T-cell (primary cell): Measurements from ENCODE around the gene FPGS. TPM values are rescaled to one million over a fixed set of nuclear protein-coding genes. Genes with fewer than 3 reads are reported as not detected.
"Not testable (repeated sequence)": the region's sequence is repeated elsewhere in the genome, so short reads cannot be mapped to it uniquely, and the experiment has no call there.

Experiments used
- ATAC-seq, 4 experiments: fragments of 200-7000 bp in 3 of 4; fragments of 150-1000 bp in 1 of 4; cut with Tn5 transposase; replicated peaks in 1 of 4; 1 replicate in 3 of 4; 2 replicates in 1 of 4; pipeline ENCODE4 v1.10.0; 2021; ENCODE audit warnings: moderate library complexity in 3 of 4, mild to moderate bottlenecking in 2 of 4, moderate number of reproducible peaks in 1 of 4
- CTCF ChIA-PET, 2 donors: fragments of 300-600 bp; sonication (Branson Sonifier 250); formaldehyde crosslinking; loops; one replicate each; lab custom pipeline; 2022; ENCODE audit warnings: antibody characterized with exemption in 2 of 2; lab: Charles Lee
- POLR2A ChIA-PET, 2 donors: fragments of 300-600 bp; sonication (Branson Sonifier 250); formaldehyde crosslinking; loops; one replicate each; lab custom pipeline; 2022; ENCODE audit warnings: antibody characterized with exemption in 2 of 2; lab: Charles Lee
- DNase-seq, 35 experiments: peaks; one replicate each; pipeline versions ENCODE4 v3.0.0 to v3.0.0-alpha.2; 2013 to 2023
- H3K27ac ChIP-seq: one replicate; pipeline ENCODE4 v1.5.1; 2013; ENCODE audit warnings: low read length
- H3K27me3 ChIP-seq, 2 experiments: replicated peaks in 1 of 2; 1 replicate in 1 of 2; 2 replicates in 1 of 2; pipeline versions ENCODE4 v1.6.1 to v1.7.0; 2013; ENCODE audit warnings: low read length in 1 of 2, mixed read lengths in 1 of 2; ENCODE audit not compliant: control insufficient read depth in 2 of 2, insufficient read depth in 2 of 2; ENCODE audit errors: extremely low read depth in 1 of 2
- H3K36me3 ChIP-seq, 2 donors: 1 replicate in 1 of 2; 2 replicates in 1 of 2; pipeline versions ENCODE4 v1.6.1 to v1.7.0; 2013; ENCODE audit warnings: low read length in 1 of 2; ENCODE audit not compliant: control insufficient read depth in 2 of 2, insufficient read depth in 1 of 2; ENCODE audit errors: extremely low read depth in 1 of 2
- H3K4me1 ChIP-seq, 2 experiments: 1 replicate in 1 of 2; 2 replicates in 1 of 2; pipeline versions ENCODE4 v1.6.1 to v1.7.0; 2013; ENCODE audit warnings: low read length in 2 of 2, mixed read lengths in 1 of 2; ENCODE audit not compliant: insufficient read depth in 2 of 2, control insufficient read depth in 1 of 2; ENCODE audit errors: extremely low read depth in 1 of 2
- H3K4me3 ChIP-seq, 2 donors: 1 replicate in 1 of 2; 2 replicates in 1 of 2; pipeline versions ENCODE4 v1.5.1 to v1.7.0; 2013; ENCODE audit warnings: mild to moderate bottlenecking in 2 of 2, low read length in 1 of 2, moderate library complexity in 1 of 2; ENCODE audit not compliant: control insufficient read depth in 1 of 2; ENCODE audit errors: extremely low read depth in 1 of 2
- H3K9me3 ChIP-seq: 2 replicates; pipeline ENCODE4 v1.7.0; 2013
- H3K27ac Mint-ChIP-seq, 2 donors: one replicate each; pipeline ENCODE4 v1.8.0; 2020 to 2021; ENCODE audit warnings: mild to moderate bottlenecking in 2 of 2, mixed read lengths in 2 of 2
- H3K27me3 Mint-ChIP-seq, 2 donors: one replicate each; pipeline ENCODE4 v1.8.0; 2021 to 2022; ENCODE audit warnings: mixed read lengths in 2 of 2
- H3K36me3 Mint-ChIP-seq: one replicate; pipeline ENCODE4 v1.8.0; 2021; ENCODE audit warnings: mixed read lengths
- H3K4me1 Mint-ChIP-seq, 3 donors: one replicate each; pipeline ENCODE4 v1.8.0; 2020 to 2022; ENCODE audit warnings: mixed read lengths in 3 of 3, mild to moderate bottlenecking in 1 of 3
- H3K4me3 Mint-ChIP-seq, 3 donors: one replicate each; pipeline ENCODE4 v1.8.0; 2020 to 2022; ENCODE audit warnings: mild to moderate bottlenecking in 3 of 3, mixed read lengths in 3 of 3, moderate library complexity in 3 of 3
- H3K9me3 Mint-ChIP-seq, 3 donors: one replicate each; pipeline ENCODE4 v1.8.0; 2020 to 2022; ENCODE audit warnings: mixed read lengths in 3 of 3
- WGBS: methylation state at CpG from one replicate; pipeline ENCODE4 v1.1.5; 2013; ENCODE audit warnings: missing lambda C conversion rate; ENCODE audit not compliant: insufficient coverage; 5-methylcytosine and 5-hydroxymethylcytosine counted together
- total RNA-seq, 35 experiments: library from RNA in 6 of 35; stranded (reverse) in 6 of 35; fragments of 120-200 nt in 1 of 35; gene quantifications; one replicate each; pipeline versions ENCODE4 v1.2.1 to v1.2.4 and lab custom pipeline; 2013 to 2026

Gene FPGS
- total RNA-seq, 5 donors from 2014 or later (not counting 1 experiment from before 2014, with no cell fraction given), result 78.4 to 151 (median 139) TPM

GRCh38 chr9:127844821-127845359 is 42.2 kb downstream of the FPGS start:
- POLR2A ChIA-PET, result no interaction called here

GRCh38 chr9:127845619-127846018 is 42.9 kb downstream of the FPGS start:
- POLR2A ChIA-PET, result interaction anchor here in 1 of 2 donors (0.6 kb wide), 1 partner anchor 143 kb away, joined by 3 read pairs; no protein-coding TSS in a partner anchor
- H3K4me1 Mint-ChIP-seq, ATAC-seq, H3K9me3 ChIP-seq, H3K4me3 Mint-ChIP-seq, CTCF ChIA-PET, H3K27ac ChIP-seq, H3K27me3 ChIP-seq, H3K27ac Mint-ChIP-seq, H3K27me3 Mint-ChIP-seq, H3K4me3 ChIP-seq, H3K4me1 ChIP-seq, DNase-seq: not testable (repeated sequence)
- Mint-ChIP-seq H3K9me3 (peaks cover 12 to 16% (median 12%) of the 10 kb centered on the region in 3 donors), H3K36me3 (peaks cover 16% of the 10 kb centered on the region)
- peaks cover 4 to 11% of the 10 kb centered on the region in 2 donors for H3K36me3 ChIP-seq
- WGBS, result 100% methylated on average over 1 of the region's 4 CpGs

More at GRCh38 chr9:127844821-127845359, 42.2 kb downstream of the FPGS start:
- ATAC-seq (no peak), DNase-seq (no peak)
- no peak overlapping the region for H3K27ac ChIP-seq
- no peak overlapping the region for H3K4me3 Mint-ChIP-seq
- H3K4me1 Mint-ChIP-seq, result no peaks in the 10 kb centered on the region
- CTCF ChIA-PET, result interaction anchor here in 1 of 2 donors (0.6 kb wide), 1 partner anchor 325 kb away, joined by 8 read pairs; no protein-coding TSS in a partner anchor
- H3K9me3 ChIP-seq, result no peaks in the 10 kb centered on the region
- H3K9me3 Mint-ChIP-seq, result peaks cover 9 to 13% (median 12%) of the 10 kb centered on the region in 3 donors
- peaks cover 12% of the 10 kb centered on the region for H3K36me3 Mint-ChIP-seq
- H3K27me3 Mint-ChIP-seq, result no peaks in the 10 kb centered on the region
- H3K4me3 ChIP-seq, result no peak overlapping the region
- no peaks in the 10 kb centered on the region for H3K4me1 ChIP-seq
- peaks cover 4 to 11% of the 10 kb centered on the region in 2 donors for H3K36me3 ChIP-seq
- H3K27ac Mint-ChIP-seq, result no peak overlapping the region
- 98% methylated on average over 9 of the region's 16 CpGs for WGBS
- H3K27me3 ChIP-seq, result no peaks in the 10 kb centered on the region

GRCh38 chr9:127846443-127847177 is 43.9 kb downstream of the FPGS start:
- CTCF ChIA-PET, result no interaction called here
- H3K27ac Mint-ChIP-seq, result no peak overlapping the region

GRCh38 chr9:127847178-127847510 is 44.5 kb downstream of the FPGS start:
- H3K36me3 Mint-ChIP-seq, result peaks cover 19% of the 10 kb centered on the region
- no peak overlapping the region for H3K4me3 Mint-ChIP-seq
- CTCF ChIA-PET, result no interaction called here
- H3K9me3 Mint-ChIP-seq, result peaks cover 12 to 16% (median 12%) of the 10 kb centered on the region in 3 donors
- DNase-seq, result no peak
- H3K4me3 ChIP-seq, result no peak overlapping the region
- POLR2A ChIA-PET, result no interaction called here
- peaks cover 4 to 6% (median 6%) of the 10 kb centered on the region in 3 donors for H3K4me1 Mint-ChIP-seq
- H3K27me3 Mint-ChIP-seq, result no peaks in the 10 kb centered on the region
- no peak for ATAC-seq
- no peak overlapping the region for H3K27ac ChIP-seq
- no peaks in the 10 kb centered on the region for H3K9me3 ChIP-seq
- no peaks in the 10 kb centered on the region for H3K27me3 ChIP-seq
- peaks cover 0 to 4% of the 10 kb centered on the region in 2 donors for H3K36me3 ChIP-seq
- no peak overlapping the region for H3K27ac Mint-ChIP-seq
- 53% methylated on average over 3 of the region's 6 CpGs for WGBS
- H3K4me1 ChIP-seq, result peaks cover 0 to under 1% of the 10 kb centered on the region in 2 experiments

More at GRCh38 chr9:127846443-127847177, 43.9 kb downstream of the FPGS start:
- DNase-seq (no peak), ATAC-seq (no peak)
- Mint-ChIP-seq H3K27me3 (no peaks in the 10 kb centered on the region), H3K4me3 (no peak overlapping the region), H3K36me3 (peaks cover 19% of the 10 kb centered on the region), H3K9me3 (peaks cover 12 to 16% (median 12%) of the 10 kb centered on the region in 3 donors), H3K4me1 (peaks cover under 1% of the 10 kb centered on the region in 3 donors)
- Histone ChIP-seq H3K27ac (no peak overlapping the region), H3K9me3 (no peaks in the 10 kb centered on the region), H3K27me3 (no peaks in the 10 kb centered on the region), H3K4me1 (no peaks in the 10 kb centered on the region), H3K4me3 (no peak overlapping the region), H3K36me3 (peaks cover 0 to 8% of the 10 kb centered on the region in 2 donors)
- POLR2A ChIA-PET, result interaction anchor here in 1 of 2 donors (0.6 kb wide), 1 partner anchor 144 kb away, joined by 3 read pairs; no protein-coding TSS in a partner anchor
- WGBS, result 85% methylated on average over 12 of the region's 18 CpGs

DNA sequence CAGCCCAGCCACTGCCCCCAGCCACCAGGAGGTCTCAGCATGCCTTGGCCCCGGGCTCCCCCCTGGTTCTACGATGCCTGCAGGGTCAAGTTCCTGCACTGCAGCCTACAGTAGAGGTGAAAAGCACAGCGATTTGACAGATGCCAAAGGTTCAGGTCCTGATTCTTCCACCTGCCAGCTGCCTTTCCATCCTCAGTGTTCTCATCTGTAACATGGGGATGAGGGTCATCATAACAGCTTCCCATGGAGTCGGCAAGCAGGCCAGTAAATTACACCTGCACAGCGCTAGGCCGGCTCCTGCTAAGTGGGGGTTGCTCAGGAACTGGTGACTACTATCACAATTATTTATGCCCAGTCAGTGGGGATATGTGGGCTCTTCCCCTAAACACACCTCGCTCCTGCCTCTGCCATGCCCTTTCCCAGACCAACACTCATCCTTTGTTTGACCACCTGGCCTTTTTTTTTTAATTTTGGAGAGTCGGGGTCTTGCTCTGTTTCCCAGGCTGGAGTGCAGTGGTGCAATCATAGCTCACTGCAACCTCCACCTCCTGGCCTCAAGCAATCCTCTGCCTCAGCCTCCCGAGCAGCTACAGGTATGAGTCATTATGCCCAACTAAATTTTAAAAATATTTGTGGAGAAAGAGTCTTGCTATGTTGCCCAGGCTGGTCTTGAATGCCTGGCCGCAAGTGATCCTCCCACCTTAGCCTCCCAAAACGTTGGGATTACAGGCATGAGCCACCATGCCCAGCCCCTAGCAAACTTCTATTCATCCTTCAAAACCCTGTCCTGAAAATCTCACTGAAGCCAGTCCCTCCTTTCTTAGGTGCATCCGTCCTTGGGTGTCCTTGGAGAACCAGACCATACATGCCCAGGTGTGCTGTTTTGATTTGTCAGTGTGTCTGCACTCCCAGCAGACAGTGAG is 45.4 kb downstream of the FPGS start:
- H3K27me3 Mint-ChIP-seq, result no peaks in the 10 kb centered on the region
- POLR2A ChIA-PET, result interaction anchor here in 1 of 2 donors (0.6 kb wide), 1 partner anchor 119 kb away, joined by 5 read pairs; no protein-coding TSS in a partner anchor
- CTCF ChIA-PET, result no interaction called here

More for the DNA sequence above, 45.4 kb downstream of the FPGS start:
- no peaks in the 10 kb centered on the region for H3K27me3 ChIP-seq
- Mint-ChIP-seq H3K4me1 (peaks cover 11 to 13% (median 12%) of the 10 kb centered on the region in 3 donors), H3K36me3 (peaks cover 19% of the 10 kb centered on the region), H3K27ac (no peak overlapping the region), H3K9me3 (peaks cover 12 to 16% (median 12%) of the 10 kb centered on the region in 3 donors), H3K4me3 (no peak overlapping the region)
- WGBS, result 81% methylated on average over 7 of the region's 12 CpGs
- no peak overlapping the region for H3K4me3 ChIP-seq
- peaks cover 0 to 10% of the 10 kb centered on the region in 2 experiments for H3K4me1 ChIP-seq
- peaks cover 0 to 4% of the 10 kb centered on the region in 2 donors for H3K36me3 ChIP-seq
- no peaks in the 10 kb centered on the region for H3K9me3 ChIP-seq
- no peak overlapping the region for H3K27ac ChIP-seq
- no peak for ATAC-seq
- DNase-seq, result no peak
